Activated naive CD4-positive, alpha-beta T cell treated with anti-CD3 and anti-CD28 coated beads, Interleukin-2, amount 50 U/mL, for 24 hours (primary cell): ENCODE results near the gene VAV1.
"Not testable (repeated sequence)": the region's sequence is repeated elsewhere in the genome, so short reads cannot be mapped to it uniquely, and the experiment has no call there.

Source experiments
- H3K27ac Mint-ChIP-seq: one replicate; pipeline ENCODE4 v1.8.0; 2021; ENCODE audit warnings: mild to moderate bottlenecking, mixed read lengths
- H3K27me3 Mint-ChIP-seq: one replicate; pipeline ENCODE4 v1.8.0; 2021; ENCODE audit warnings: mixed read lengths
- H3K36me3 Mint-ChIP-seq: one replicate; pipeline ENCODE4 v1.8.0; 2021; ENCODE audit warnings: mixed read lengths
- H3K4me1 Mint-ChIP-seq: one replicate; pipeline ENCODE4 v1.8.0; 2021; ENCODE audit warnings: mixed read lengths
- H3K4me3 Mint-ChIP-seq: one replicate; pipeline ENCODE4 v1.8.0; 2021; ENCODE audit warnings: mild to moderate bottlenecking, mixed read lengths
- H3K9me3 Mint-ChIP-seq: one replicate; pipeline ENCODE4 v1.8.0; 2021; ENCODE audit warnings: mixed read lengths

The VAV1 gene

GRCh38 chr19:6852001-6852400 is 79.5 kb downstream of the VAV1 start:
- Mint-ChIP-seq H3K27me3 (no peaks in the 10 kb centered on the region), H3K4me3 (no peak overlapping the region), H3K36me3 (peaks cover 19% of the 10 kb centered on the region), H3K9me3 (no peaks in the 10 kb centered on the region), H3K27ac (no peak overlapping the region), H3K4me1 (no peaks in the 10 kb centered on the region)

- no peaks in the 10 kb centered on the region for H3K4me1 Mint-ChIP-seq
- peak overlapping the region; percentile 51 for H3K27ac Mint-ChIP-seq
- peaks cover 24% of the 10 kb centered on the region for H3K36me3 Mint-ChIP-seq
- H3K9me3 Mint-ChIP-seq: no peaks in the 10 kb centered on the region
- no peak overlapping the region for H3K4me3 Mint-ChIP-seq
- H3K27me3 Mint-ChIP-seq: no peaks in the 10 kb centered on the region
Measured at GRCh38 chr19:6853868-6854267, 81.4 kb downstream of the VAV1 start.

- no peaks in the 10 kb centered on the region for H3K27me3 Mint-ChIP-seq
- no peaks in the 10 kb centered on the region for H3K9me3 Mint-ChIP-seq
- no peaks in the 10 kb centered on the region for H3K4me1 Mint-ChIP-seq
- H3K27ac Mint-ChIP-seq: no peak overlapping the region
- no peak overlapping the region for H3K4me3 Mint-ChIP-seq
- H3K36me3 Mint-ChIP-seq: peaks cover 20% of the 10 kb centered on the region
Measured at GRCh38 chr19:6854758-6855157, 82.2 kb downstream of the VAV1 start.

GRCh38 chr19:6856749-6857372 is 84.4 kb downstream of the VAV1 start:
- Mint-ChIP-seq H3K27ac (peak overlapping the region; percentile 69), H3K36me3 (peaks cover 16% of the 10 kb centered on the region)

GRCh38 chr19:6861683-6862286 is 89.3 kb downstream of the VAV1 start:
- Mint-ChIP-seq H3K27ac (peak overlapping the region; percentile 82), H3K9me3 (no peaks in the 10 kb centered on the region), H3K4me1 (peaks cover 23% of the 10 kb centered on the region), H3K36me3 (peaks cover 4% of the 10 kb centered on the region), H3K4me3 (no peak overlapping the region), H3K27me3 (no peaks in the 10 kb centered on the region)

More at GRCh38 chr19:6856749-6857372, 84.4 kb downstream of the VAV1 start:
- no peaks in the 10 kb centered on the region for H3K9me3 Mint-ChIP-seq
- H3K4me3 Mint-ChIP-seq: no peak overlapping the region
- peaks cover 6% of the 10 kb centered on the region for H3K4me1 Mint-ChIP-seq
- no peaks in the 10 kb centered on the region for H3K27me3 Mint-ChIP-seq

- H3K27ac Mint-ChIP-seq: peak overlapping the region; percentile 90
- no peaks in the 10 kb centered on the region for H3K36me3 Mint-ChIP-seq
- peaks cover 25% of the 10 kb centered on the region for H3K4me1 Mint-ChIP-seq
- no peaks in the 10 kb centered on the region for H3K27me3 Mint-ChIP-seq
- peak overlapping the region; percentile 87 for H3K4me3 Mint-ChIP-seq
- H3K9me3 Mint-ChIP-seq: no peaks in the 10 kb centered on the region
Measured at GRCh38 chr19:6862673-6863078, 90.2 kb downstream of the VAV1 start.

- Mint-ChIP-seq H3K4me3 (no peak overlapping the region), H3K4me1 (peaks cover 37% of the 10 kb centered on the region), H3K36me3 (no peaks in the 10 kb centered on the region)
Measured at GRCh38 chr19:6864325-6864940, 91.9 kb downstream of the VAV1 start.

GRCh38 chr19:6865849-6866248 is 93.3 kb downstream of the VAV1 start:
- H3K27ac Mint-ChIP-seq: no peak overlapping the region
- H3K4me1 Mint-ChIP-seq: peaks cover 42% of the 10 kb centered on the region
- no peaks in the 10 kb centered on the region for H3K9me3 Mint-ChIP-seq
- H3K36me3 Mint-ChIP-seq: no peaks in the 10 kb centered on the region
- H3K4me3 Mint-ChIP-seq: no peak overlapping the region
- no peaks in the 10 kb centered on the region for H3K27me3 Mint-ChIP-seq

More at GRCh38 chr19:6864325-6864940, 91.9 kb downstream of the VAV1 start:
- no peaks in the 10 kb centered on the region for H3K9me3 Mint-ChIP-seq
- H3K27ac Mint-ChIP-seq: peak overlapping the region; percentile 72
- H3K27me3 Mint-ChIP-seq: no peaks in the 10 kb centered on the region

GRCh38 chr19:6866741-6867151 is 94.2 kb downstream of the VAV1 start:
- H3K4me3 Mint-ChIP-seq: no peak overlapping the region
- no peaks in the 10 kb centered on the region for H3K36me3 Mint-ChIP-seq

GRCh38 chr19:6868351-6868750 is 95.8 kb downstream of the VAV1 start:
- Mint-ChIP-seq H3K27ac (no peak overlapping the region), H3K9me3 (no peaks in the 10 kb centered on the region), H3K27me3 (no peaks in the 10 kb centered on the region), H3K4me3 (no peak overlapping the region), H3K4me1 (peaks cover 30% of the 10 kb centered on the region), H3K36me3 (no peaks in the 10 kb centered on the region)

More at GRCh38 chr19:6866741-6867151, 94.2 kb downstream of the VAV1 start:
- Mint-ChIP-seq H3K27me3 (no peaks in the 10 kb centered on the region), H3K9me3 (no peaks in the 10 kb centered on the region), H3K27ac (peak overlapping the region; percentile 2), H3K4me1 (peaks cover 37% of the 10 kb centered on the region)

- peaks cover 25% of the 10 kb centered on the region for H3K4me1 Mint-ChIP-seq
- not testable (repeated sequence) for H3K9me3 Mint-ChIP-seq, H3K4me3 Mint-ChIP-seq, H3K27me3 Mint-ChIP-seq, H3K36me3 Mint-ChIP-seq, H3K27ac Mint-ChIP-seq
Measured at GRCh38 chr19:6869151-6869882, 96.8 kb downstream of the VAV1 start.

GRCh38 chr19:6873708-6874431 is 101.4 kb downstream of the VAV1 start:
- Mint-ChIP-seq H3K4me3 (no peak overlapping the region), H3K4me1 (peaks cover 31% of the 10 kb centered on the region), H3K27ac (no peak overlapping the region), H3K9me3 (no peaks in the 10 kb centered on the region), H3K36me3 (no peaks in the 10 kb centered on the region), H3K27me3 (no peaks in the 10 kb centered on the region)

- H3K36me3 Mint-ChIP-seq: no peaks in the 10 kb centered on the region
- no peak overlapping the region for H3K27ac Mint-ChIP-seq
- peaks cover 24% of the 10 kb centered on the region for H3K4me1 Mint-ChIP-seq
- H3K9me3 Mint-ChIP-seq: no peaks in the 10 kb centered on the region
- no peak overlapping the region for H3K4me3 Mint-ChIP-seq
- no peaks in the 10 kb centered on the region for H3K27me3 Mint-ChIP-seq
Measured at GRCh38 chr19:6875218-6875617, 102.7 kb downstream of the VAV1 start.

GRCh38 chr19:6876748-6877147 is 104.2 kb downstream of the VAV1 start:
- Mint-ChIP-seq H3K9me3 (no peaks in the 10 kb centered on the region), H3K4me3 (no peak overlapping the region), H3K27ac (no peak overlapping the region), H3K27me3 (no peaks in the 10 kb centered on the region), H3K36me3 (no peaks in the 10 kb centered on the region), H3K4me1 (peaks cover 24% of the 10 kb centered on the region)

- peaks cover 22% of the 10 kb centered on the region for H3K4me1 Mint-ChIP-seq
- H3K36me3 Mint-ChIP-seq: no peaks in the 10 kb centered on the region
- H3K27me3 Mint-ChIP-seq: no peaks in the 10 kb centered on the region
- H3K27ac Mint-ChIP-seq: no peak overlapping the region
- no peaks in the 10 kb centered on the region for H3K9me3 Mint-ChIP-seq
- H3K4me3 Mint-ChIP-seq: no peak overlapping the region
Measured at GRCh38 chr19:6877766-6878165, 105.3 kb downstream of the VAV1 start.
